AG04450 (cell line): ENCODE results near the gene SLC16A3. TPM values are rescaled to one million over a fixed set of nuclear protein-coding genes. Genes with fewer than 3 reads are reported as not detected.
"Not testable (repeated sequence)": the region's sequence is repeated elsewhere in the genome, so short reads cannot be mapped to it uniquely, and the experiment has no call there.

Source experiments
- CTCF ChIA-PET: fragments of 300-600, 350-600 bp; formaldehyde crosslinking; extraction: SDS; loops from one replicate; lab custom pipeline; 2022; ENCODE audit warnings: antibody characterized with exemption, inconsistent platforms; lab: Charles Lee
- POLR2A ChIA-PET: fragments of 350-600 bp; formaldehyde crosslinking; extraction: SDS; loops from one replicate; lab custom pipeline; 2021; ENCODE audit warnings: antibody characterized with exemption, inconsistent platforms; lab: Yijun Ruan, JAX
- DNase-seq: peaks from one replicate; pipeline ENCODE4 v3.0.0-alpha.2; 2011; ENCODE audit warnings: low read depth, low spot score
- H3K27ac ChIP-seq: one replicate; pipeline ENCODE4 v1.5.1; 2012; ENCODE audit warnings: low read depth, low read length, control low read depth
- H3K27me3 ChIP-seq: one replicate; pipeline ENCODE4 v1.6.0; 2012; ENCODE audit warnings: low read length; ENCODE audit not compliant: control insufficient read depth, insufficient read depth
- H3K4me3 ChIP-seq: 2 replicates; pipeline ENCODE4 v1.5.1; 2011; ENCODE audit warnings: mild to moderate bottlenecking, low read depth, low read length, control low read depth
- H3K9me3 ChIP-seq: 2 replicates; pipeline ENCODE4 v1.5.1; 2012; ENCODE audit warnings: low read length; ENCODE audit not compliant: control insufficient read depth, insufficient read depth
- CTCF ChIP-seq: IDR thresholded peaks from 2 replicates; pipeline ENCODE4 v1.5.1; 2011; ENCODE audit warnings: low read depth, low read length, control low read depth, inconsistent platforms
- polyA plus RNA-seq: library from polyadenylated mRNA; depleted of rRNA; stranded (reverse); fragments of >200 nt; gene quantifications from 2 replicates; pipeline ENCODE4 v1.2.3, GENCODE V29; 2011

SLC16A3 gene
- polyA plus RNA-seq, 1 experiment: 61.7 TPM

GRCh38 chr17:82250868-82251500 lies 22.1 kb downstream of the SLC16A3 start:
- Histone ChIP-seq H3K4me3 (no peak overlapping the region), H3K27ac (no peak overlapping the region), H3K27me3 (no peaks in the 10 kb centered on the region), H3K9me3 (peaks cover 19% of the 10 kb centered on the region)
- DNase-seq: no peak
- ChIA-PET POLR2A (interaction anchor here (0.7 kb wide), 2 partner anchors 16 to 35 kb away, joined by 5 to 7 read pairs; no protein-coding TSS in a partner anchor), CTCF (interaction anchor here (0.7 kb wide), 1 partner anchor 304 kb away, joined by 3 read pairs; no protein-coding TSS in a partner anchor)
- TF ChIP-seq CTCF: no peak

GRCh38 chr17:82252511-82253178 lies 23.8 kb downstream of the SLC16A3 start:
- POLR2A ChIA-PET: no interaction called here
- H3K9me3 ChIP-seq: peaks cover 19% of the 10 kb centered on the region
- no peak for DNase-seq
- no peaks in the 10 kb centered on the region for H3K27me3 ChIP-seq
- no peak overlapping the region for H3K4me3 ChIP-seq
- no peak for TF ChIP-seq CTCF
- CTCF ChIA-PET: interaction anchor here (0.6 kb wide), 1 partner anchor 68 kb away, joined by 3 read pairs; no protein-coding TSS in a partner anchor
- peak overlapping the region; percentile 11 for H3K27ac ChIP-seq

GRCh38 chr17:82253179-82253544 lies 24.3 kb downstream of the SLC16A3 start:
- Histone ChIP-seq H3K4me3 (no peak overlapping the region), H3K9me3 (peaks cover 19% of the 10 kb centered on the region), H3K27ac (no peak overlapping the region), H3K27me3 (no peaks in the 10 kb centered on the region)
- ChIA-PET POLR2A (no interaction called here), CTCF (no interaction called here)
- TF ChIP-seq CTCF: no peak
- no peak for DNase-seq

GRCh38 chr17:82254096-82254495 lies 25.3 kb downstream of the SLC16A3 start:
- DNase-seq, CTCF ChIA-PET, H3K27ac ChIP-seq, H3K4me3 ChIP-seq, H3K27me3 ChIP-seq: not testable (repeated sequence)
- H3K9me3 ChIP-seq: peaks cover 19% of the 10 kb centered on the region
- POLR2A ChIA-PET: interaction anchor here (0.7 kb wide), 4 partner anchors 13 to 257 kb away, joined by 3 to 11 read pairs (median 5); partner anchors contain the start of gene SLC16A3

GRCh38 chr17:82254746-82255145 lies 25.9 kb downstream of the SLC16A3 start:
- POLR2A ChIA-PET: interaction anchor here (0.7 kb wide), 2 partner anchors 13 to 26 kb away, joined by 5 read pairs; partner anchors contain the start of gene SLC16A3
- CTCF ChIA-PET: interaction anchor here (1.6 kb wide), 1 partner anchor 18 kb away, joined by 5 read pairs; no protein-coding TSS in a partner anchor
- DNase-seq, H3K27ac ChIP-seq, H3K27me3 ChIP-seq, H3K4me3 ChIP-seq: not testable (repeated sequence)
- H3K9me3 ChIP-seq: peaks cover 19% of the 10 kb centered on the region
